Neuronal stem cell (in vitro differentiated cells): Measurements from ENCODE around the gene SENP1.
A peak's percentile ranks its signal among the peaks of the same experiment; 100 is the strongest.

Experiments used
- DNase-seq: peaks from one replicate; pipeline ENCODE4 v3.0.0-alpha.2; 2013; ENCODE audit warnings: low spot score
- H2AFZ ChIP-seq: one replicate; pipeline ENCODE4 v1.6.1; 2013; ENCODE audit warnings: mild to moderate bottlenecking, low read length, inconsistent platforms
- H2AK5ac ChIP-seq: 2 replicates; pipeline ENCODE4 v1.6.1; 2013; ENCODE audit warnings: low read depth, mild to moderate bottlenecking, inconsistent platforms, low read length, moderate library complexity, mixed read lengths
- H2BK120ac ChIP-seq: 2 replicates; pipeline ENCODE4 v1.6.1; 2013; ENCODE audit warnings: low read depth, mild to moderate bottlenecking, inconsistent platforms, low read length, moderate library complexity, mixed read lengths
- H2BK12ac ChIP-seq: one replicate; pipeline ENCODE4 v1.6.1; 2013; ENCODE audit warnings: low read length, inconsistent platforms
- H2BK15ac ChIP-seq: 2 replicates; pipeline ENCODE4 v1.6.1; 2013; ENCODE audit warnings: mild to moderate bottlenecking, low read length, inconsistent platforms, mixed read lengths
- H2BK5ac ChIP-seq: one replicate; pipeline ENCODE4 v1.6.1; 2013; ENCODE audit warnings: inconsistent platforms, mild to moderate bottlenecking, low read length, moderate library complexity
- H3K14ac ChIP-seq: one replicate; pipeline ENCODE4 v1.6.1; 2013; ENCODE audit warnings: low read length, inconsistent platforms
- H3K18ac ChIP-seq: 2 replicates; pipeline ENCODE4 v1.6.1; 2013; ENCODE audit warnings: low read length, inconsistent platforms
- H3K23ac ChIP-seq: 2 replicates; pipeline ENCODE4 v1.6.1; 2013; ENCODE audit warnings: low read depth, mild to moderate bottlenecking, mixed read lengths, low read length, inconsistent platforms; ENCODE audit not compliant: poor library complexity
- H3K27ac ChIP-seq: replicated peaks from 3 replicates; pipeline ENCODE4 v1.5.1; 2013; ENCODE audit warnings: low read length, inconsistent platforms
- H3K27me3 ChIP-seq, 3 experiments: 2 replicates each; pipeline ENCODE4 v1.6.1; 2013; ENCODE audit warnings: low read length in 3 of 3, mild to moderate bottlenecking in 2 of 3, inconsistent platforms in 1 of 3, low read depth in 1 of 3, mixed read lengths in 1 of 3, moderate library complexity in 1 of 3; ENCODE audit not compliant: control insufficient read depth in 3 of 3, insufficient read depth in 3 of 3
- H3K36me3 ChIP-seq, 2 donors: replicated peaks in 1 of 2; 2 replicates each; pipeline ENCODE4 v1.6.1; 2013; ENCODE audit warnings: low read length in 2 of 2; ENCODE audit not compliant: control insufficient read depth in 2 of 2, insufficient read depth in 2 of 2
- H3K4ac ChIP-seq: 2 replicates; pipeline ENCODE4 v1.6.1; 2013; ENCODE audit warnings: inconsistent platforms, mild to moderate bottlenecking, low read length, moderate library complexity
- H3K4me1 ChIP-seq, 2 donors: 1 replicate in 1 of 2; 2 replicates in 1 of 2; pipeline ENCODE4 v1.6.1; 2013; ENCODE audit warnings: low read length in 2 of 2, low read depth in 1 of 2; ENCODE audit not compliant: control insufficient read depth in 2 of 2, insufficient read depth in 1 of 2
- H3K4me2 ChIP-seq: one replicate; pipeline ENCODE4 v1.6.1; 2013; ENCODE audit warnings: mild to moderate bottlenecking, low read length, inconsistent platforms; ENCODE audit not compliant: insufficient read depth, poor library complexity, severe bottlenecking
- H3K4me3 ChIP-seq, 2 donors: 2 replicates each; pipeline ENCODE4 v1.5.1; 2013; ENCODE audit warnings: low read length in 2 of 2, mild to moderate bottlenecking in 2 of 2, inconsistent platforms in 1 of 2, moderate library complexity in 1 of 2
- H3K79me1 ChIP-seq: one replicate; pipeline ENCODE4 v1.6.1; 2013; ENCODE audit warnings: low read depth, mild to moderate bottlenecking, inconsistent platforms, low read length, moderate library complexity
- H3K9ac ChIP-seq: one replicate; pipeline ENCODE4 v1.6.1; 2013; ENCODE audit warnings: mild to moderate bottlenecking, low read depth, low read length, inconsistent platforms; ENCODE audit not compliant: poor library complexity
- H3K9me3 ChIP-seq, 2 donors: replicated peaks in 1 of 2; 2 replicates each; pipeline versions ENCODE3 to v1.6.1; 2013; ENCODE audit warnings: low read length in 2 of 2, mild to moderate bottlenecking in 2 of 2, inconsistent platforms in 1 of 2, low read depth in 1 of 2, mixed read lengths in 1 of 2, moderate library complexity in 1 of 2; ENCODE audit not compliant: control insufficient read depth in 2 of 2, insufficient read depth in 1 of 2
- H4K8ac ChIP-seq: one replicate; pipeline ENCODE4 v1.6.1; 2013; ENCODE audit warnings: low read depth, mild to moderate bottlenecking, inconsistent platforms, low read length, moderate library complexity
- H4K91ac ChIP-seq: one replicate; pipeline ENCODE4 v1.6.1; 2013; ENCODE audit warnings: low read length, low read depth, mild to moderate bottlenecking, inconsistent platforms; ENCODE audit not compliant: poor library complexity
- WGBS, 2 donors: extraction: QIAGEN DNeasy Blood & Tissue Kit; methylation state at CpG; one replicate each; pipeline ENCODE4 v1.1.7; 2013; ENCODE audit warnings: missing lambda C conversion rate in 2 of 2, mixed read lengths in 1 of 2; ENCODE audit not compliant: insufficient read length in 2 of 2, insufficient replicate concordance in 1 of 2; ENCODE audit errors: extremely low coverage in 2 of 2; 5-methylcytosine and 5-hydroxymethylcytosine counted together

The SENP1 gene

DNA sequence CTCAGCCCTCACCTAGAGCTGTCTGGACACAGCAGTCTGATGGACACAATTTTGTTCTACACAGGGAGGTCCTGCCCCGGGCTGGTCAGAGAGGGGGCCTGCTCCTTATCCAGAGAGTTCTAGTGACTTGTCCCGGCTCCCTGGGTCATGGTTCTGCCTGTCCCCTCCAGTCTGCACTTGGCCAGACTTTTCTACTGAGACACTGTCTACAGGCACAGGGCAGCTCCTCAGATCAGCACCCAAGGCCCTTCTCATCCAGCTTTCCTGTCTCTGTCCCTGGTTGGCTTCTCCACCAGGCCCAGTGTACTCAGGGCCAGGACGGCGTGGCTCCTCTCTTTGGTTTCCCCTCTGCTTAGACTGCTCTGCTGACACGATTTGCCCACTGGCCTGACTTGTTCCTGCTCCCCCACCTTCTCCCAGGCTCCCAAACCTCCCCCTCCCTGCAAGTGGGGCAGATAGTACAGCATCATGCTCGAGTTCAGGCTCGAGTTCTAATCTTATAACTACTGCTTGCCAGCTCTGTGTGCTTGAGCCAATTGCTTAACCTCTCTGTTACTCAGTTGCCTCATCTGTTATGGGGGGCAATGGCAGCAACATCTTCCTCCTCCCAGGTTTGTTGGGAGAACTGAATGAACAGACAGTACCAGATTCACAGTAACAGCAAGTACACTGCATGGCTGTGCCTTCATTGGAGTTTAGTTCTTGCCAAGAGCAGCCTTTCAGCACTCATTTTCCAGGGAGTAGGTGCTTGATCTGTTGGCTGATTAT lies 79.6 kb downstream of the SENP1 start:
- Histone ChIP-seq H3K36me3 (no peaks in the 10 kb centered on the region), H3K4me3 (no peak overlapping the region), H3K9ac (no peak overlapping the region), H3K4me2 (no peak overlapping the region), H3K79me1 (no peaks in the 10 kb centered on the region), H3K27me3 (no peaks in the 10 kb centered on the region), H3K9me3 (no peaks in the 10 kb centered on the region), H3K23ac (no peak overlapping the region), H2AFZ (peak overlapping the region; percentile 83), H2BK120ac (peak overlapping the region; percentile 6), H2BK12ac (peak overlapping the region; percentile 48), H2AK5ac (peak overlapping the region; percentile 83), H3K4ac (no peak overlapping the region), H3K14ac (peak overlapping the region; percentile 10), H2BK5ac (peak overlapping the region; percentile 32), H4K91ac (no peak overlapping the region), H3K18ac (peak overlapping the region; percentile 73), H3K27ac (peak overlapping the region; percentile 93), H2BK15ac (peak overlapping the region; percentile 89), H4K8ac (no peak overlapping the region), H3K4me1 (peaks cover 52 to 59% of the 10 kb centered on the region in 2 donors)
- DNase-seq = no peak
- no CpG with 5 or more reads among the region's 7 CpGs for WGBS, 2 donors

GRCh38 chr12:48025281-48025680 lies 80.6 kb downstream of the SENP1 start:
- H3K23ac ChIP-seq = no peak overlapping the region
- H4K91ac ChIP-seq = no peak overlapping the region
- peaks cover 52 to 60% of the 10 kb centered on the region in 2 donors for H3K4me1 ChIP-seq
- no peak overlapping the region for H2BK5ac ChIP-seq
- H3K4ac ChIP-seq = no peak overlapping the region
- H2BK12ac ChIP-seq = peak overlapping the region; percentile 18
- peak overlapping the region; percentile 75 for H3K18ac ChIP-seq
- H3K27ac ChIP-seq = no peak overlapping the region
- no peak overlapping the region for H2BK120ac ChIP-seq
- no peaks in the 10 kb centered on the region for H3K36me3 ChIP-seq
- H4K8ac ChIP-seq = no peak overlapping the region
- no peaks in the 10 kb centered on the region for H3K79me1 ChIP-seq
- no peak overlapping the region for H2BK15ac ChIP-seq
- no peak overlapping the region for H3K9ac ChIP-seq
- no peaks in the 10 kb centered on the region for H3K9me3 ChIP-seq
- H3K4me3 ChIP-seq = no peak overlapping the region
- H3K4me2 ChIP-seq = no peak overlapping the region
- peak overlapping the region; percentile 41 for H2AFZ ChIP-seq
- no peaks in the 10 kb centered on the region for H3K27me3 ChIP-seq
- DNase-seq = no peak
- WGBS, 2 donors = no CpG with 5 or more reads among the region's 7 CpGs
- no peak overlapping the region for H3K14ac ChIP-seq
- no peak overlapping the region for H2AK5ac ChIP-seq

DNA sequence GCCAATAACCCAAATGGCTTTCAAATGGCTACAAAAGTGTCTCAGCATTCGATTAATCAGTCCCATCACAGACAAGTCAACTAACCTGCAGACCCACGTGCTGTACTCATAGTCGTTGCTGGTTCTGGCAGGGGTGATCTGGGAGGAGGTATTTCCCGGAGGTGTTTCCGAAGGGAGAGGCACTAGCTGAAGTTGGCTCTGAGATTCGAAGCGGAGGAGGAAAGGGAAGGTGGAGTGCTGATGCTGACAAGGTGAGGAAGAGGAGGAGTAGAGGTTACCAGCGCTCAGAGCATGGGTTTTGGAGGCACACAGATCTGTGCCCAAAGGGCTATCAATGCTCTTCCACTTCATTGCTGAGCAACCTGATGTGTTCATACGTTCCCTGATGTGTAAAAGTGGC lies 81.1 kb downstream of the SENP1 start:
- no CpG with 5 or more reads among the region's 9 CpGs for WGBS, 2 donors
- H3K4ac ChIP-seq = no peak overlapping the region
- H3K4me1 ChIP-seq = peaks cover 49 to 55% of the 10 kb centered on the region in 2 donors
- H3K27ac ChIP-seq = no peak overlapping the region
- no peak overlapping the region for H2BK120ac ChIP-seq
- H3K14ac ChIP-seq = no peak overlapping the region
- H3K18ac ChIP-seq = peak overlapping the region; percentile 9
- H4K91ac ChIP-seq = no peak overlapping the region
- no peak overlapping the region for H2AK5ac ChIP-seq
- no peak overlapping the region for H2BK12ac ChIP-seq
- H2BK15ac ChIP-seq = no peak overlapping the region
- H4K8ac ChIP-seq = no peak overlapping the region
- H2BK5ac ChIP-seq = no peak overlapping the region
- H3K4me2 ChIP-seq = no peak overlapping the region
- no peak overlapping the region for H3K9ac ChIP-seq
- H3K27me3 ChIP-seq = no peaks in the 10 kb centered on the region
- H3K23ac ChIP-seq = no peak overlapping the region
- H3K9me3 ChIP-seq = no peaks in the 10 kb centered on the region
- no peak for DNase-seq
- H2AFZ ChIP-seq = peak overlapping the region; percentile 41
- H3K36me3 ChIP-seq = no peaks in the 10 kb centered on the region
- H3K79me1 ChIP-seq = no peaks in the 10 kb centered on the region
- H3K4me3 ChIP-seq = no peak overlapping the region

- peak; percentile 50 for DNase-seq
Measured at GRCh38 chr12:48023386-48023785, 82.5 kb downstream of the SENP1 start.

More at GRCh38 chr12:48023386-48023785, 82.5 kb downstream of the SENP1 start:
- no peak overlapping the region for H2BK120ac ChIP-seq
- H3K4me2 ChIP-seq = peak overlapping the region; percentile 20
- H2BK5ac ChIP-seq = no peak overlapping the region
- WGBS, 2 donors = no CpG with 5 or more reads among the region's 5 CpGs
- no peak overlapping the region for H3K23ac ChIP-seq
- no peak overlapping the region for H3K4ac ChIP-seq
- H3K27ac ChIP-seq = peak overlapping the region; percentile 47
- H2BK15ac ChIP-seq = no peak overlapping the region
- no peaks in the 10 kb centered on the region for H3K79me1 ChIP-seq
- no peak overlapping the region for H3K18ac ChIP-seq
- no peak overlapping the region for H2BK12ac ChIP-seq
- no peaks in the 10 kb centered on the region for H3K27me3 ChIP-seq
- H2AK5ac ChIP-seq = no peak overlapping the region
- peaks cover 42 to 48% of the 10 kb centered on the region in 2 donors for H3K4me1 ChIP-seq
- H4K8ac ChIP-seq = no peak overlapping the region
- H2AFZ ChIP-seq = peak overlapping the region; percentile 64
- H3K9me3 ChIP-seq = no peaks in the 10 kb centered on the region
- no peak overlapping the region for H4K91ac ChIP-seq
- H3K9ac ChIP-seq = no peak overlapping the region
- H3K14ac ChIP-seq = no peak overlapping the region
- H3K4me3 ChIP-seq = no peak overlapping the region
- no peaks in the 10 kb centered on the region for H3K36me3 ChIP-seq
